H1 (cell line): Measurements from ENCODE around the gene GSDME. TPM values are rescaled to one million over a fixed set of nuclear protein-coding genes. Genes with fewer than 3 reads are reported as not detected.

Experiments
- CTCF ChIA-PET: fragments of 300-600 bp; sonication (Branson Sonifier 250); formaldehyde crosslinking; loops from one replicate; lab custom pipeline; 2021; ENCODE audit not compliant: partially characterized antibody; lab: Charles Lee
- POLR2A ChIA-PET: fragments of 300-600 bp; sonication (Branson Sonifier 250); formaldehyde crosslinking; loops from one replicate; lab custom pipeline; 2021; ENCODE audit warnings: inconsistent platforms; ENCODE audit not compliant: partially characterized antibody; lab: Charles Lee
- DNase-seq, 2 experiments: peaks; one replicate each; pipeline versions ENCODE4 v3.0.0 to v3.0.0-alpha.2; 2010 to 2022; ENCODE audit warnings: low spot score in 2 of 2, low read depth in 1 of 2, mixed read lengths in 1 of 2
- FAIRE-seq: peaks from 2 replicates; lab custom pipeline; 2011; peaks lifted over from hg19 to GRCh38; lab: Jason Lieb, UNC
- H2AFZ ChIP-seq: 2 replicates; pipeline ENCODE4 v1.8.1; 2012; ENCODE audit warnings: low read length, inconsistent platforms
- H2AK5ac ChIP-seq: 2 replicates; pipeline ENCODE4 v1.6.1; 2013; ENCODE audit warnings: low read depth, low read length
- H2BK120ac ChIP-seq: replicated peaks from 2 replicates; pipeline ENCODE3; 2013; ENCODE audit warnings: low read depth, low read length, inconsistent platforms
- H2BK12ac ChIP-seq: 2 replicates; pipeline ENCODE4 v1.6.1; 2013; ENCODE audit warnings: low read depth, low read length
- H2BK15ac ChIP-seq: 2 replicates; pipeline ENCODE4 v1.6.1; 2013; ENCODE audit warnings: low read length
- H2BK20ac ChIP-seq: 2 replicates; pipeline ENCODE4 v1.6.1; 2013; ENCODE audit warnings: low read length
- H2BK5ac ChIP-seq: 2 replicates; pipeline ENCODE4 v1.6.1; 2013; ENCODE audit warnings: low read depth, low read length
- H3K14ac ChIP-seq: 2 replicates; pipeline ENCODE4 v1.6.1; 2013; ENCODE audit warnings: inconsistent platforms; ENCODE audit not compliant: insufficient read length
- H3K18ac ChIP-seq: 2 replicates; pipeline ENCODE4 v1.6.1; 2013; ENCODE audit warnings: low read length; ENCODE audit errors: extremely low read depth
- H3K23ac ChIP-seq: 2 replicates; pipeline ENCODE4 v1.6.1; 2013; ENCODE audit warnings: inconsistent platforms; ENCODE audit not compliant: insufficient read length
- H3K23me2 ChIP-seq: 2 replicates; pipeline ENCODE4 v1.6.1; 2013; ENCODE audit warnings: low read depth, low read length
- H3K27ac ChIP-seq: 2 replicates; pipeline ENCODE4 v1.6.1; 2011; ENCODE audit warnings: low read depth, low read length, inconsistent platforms
- H3K27me3 ChIP-seq, 4 experiments: replicated peaks in 1 of 4; 1 replicate in 1 of 4; 2 replicates in 3 of 4; pipeline versions ENCODE4 v1.6.1 to v1.8.1; 2011 to 2013; ENCODE audit warnings: low read length in 3 of 4, mild to moderate bottlenecking in 3 of 4, inconsistent platforms in 2 of 4, mixed read lengths in 2 of 4, moderate library complexity in 1 of 4; ENCODE audit not compliant: control insufficient read depth in 3 of 4, insufficient read depth in 3 of 4; ENCODE audit errors: extremely low read depth in 1 of 4
- H3K36me3 ChIP-seq, 4 experiments: 2 replicates each; pipeline versions ENCODE4 v1.6.1 to v1.8.1; 2011 to 2013; ENCODE audit warnings: mild to moderate bottlenecking in 4 of 4, low read length in 3 of 4, moderate library complexity in 2 of 4, control low read depth in 1 of 4, inconsistent platforms in 1 of 4; ENCODE audit not compliant: insufficient read depth in 4 of 4, control insufficient read depth in 2 of 4
- H3K4ac ChIP-seq: replicated peaks from 2 replicates; pipeline ENCODE3; 2013; ENCODE audit warnings: low read length, low read depth, mixed read lengths, inconsistent platforms; ENCODE audit not compliant: insufficient read length
- H3K4me1 ChIP-seq, 4 experiments: replicated peaks in 1 of 4; 1 replicate in 1 of 4; 2 replicates in 3 of 4; pipeline versions ENCODE4 v1.6.1 to v1.8.1; 2011 to 2013; ENCODE audit warnings: low read length in 3 of 4, inconsistent platforms in 2 of 4, mixed read lengths in 1 of 4; ENCODE audit not compliant: insufficient read depth in 4 of 4, control insufficient read depth in 3 of 4
- H3K4me2 ChIP-seq, 2 experiments: 2 replicates each; pipeline versions ENCODE4 v1.6.1 to v1.8.1; 2011 to 2013; ENCODE audit warnings: low read depth in 2 of 2, low read length in 2 of 2, control low read depth in 1 of 2, inconsistent platforms in 1 of 2, mild to moderate bottlenecking in 1 of 2; ENCODE audit not compliant: insufficient read depth in 1 of 2
- H3K4me3 ChIP-seq, 4 experiments: fragments of 200-600, 300-600 bp in 1 of 4; sonication (generic), shearing (Covaris generic), sonication (Bioruptor Twin) in 1 of 4; 2 replicates each; pipeline versions ENCODE4 v1.5.1 to v1.8.1; 2011 to 2016; ENCODE audit warnings: low read length in 4 of 4, low read depth in 3 of 4, control low read depth in 2 of 4, inconsistent platforms in 2 of 4, mild to moderate bottlenecking in 2 of 4, mixed read lengths in 1 of 4, moderate library complexity in 1 of 4; ENCODE audit not compliant: insufficient read depth in 2 of 4; ENCODE audit errors: extremely low read depth in 1 of 4
- H3K56ac ChIP-seq: replicated peaks from 2 replicates; pipeline ENCODE3; 2013; ENCODE audit warnings: low read depth, mild to moderate bottlenecking, mixed read lengths, low read length, inconsistent platforms; ENCODE audit not compliant: insufficient read length
- H3K79me1 ChIP-seq: 2 replicates; pipeline ENCODE4 v1.6.1; 2013; ENCODE audit warnings: low read depth, low read length, control low read depth
- H3K79me2 ChIP-seq, 2 experiments: 2 replicates each; pipeline versions ENCODE4 v1.6.1 to v1.8.1; 2012 to 2013; ENCODE audit warnings: low read length in 2 of 2, mild to moderate bottlenecking in 2 of 2, inconsistent platforms in 1 of 2; ENCODE audit not compliant: insufficient read depth in 2 of 2, control insufficient read depth in 1 of 2
- H3K9ac ChIP-seq, 4 experiments: replicated peaks in 1 of 4; 1 replicate in 1 of 4; 2 replicates in 3 of 4; pipeline versions ENCODE4 v1.6.1 to v1.8.1; 2011 to 2013; ENCODE audit warnings: low read depth in 3 of 4, low read length in 3 of 4, control low read depth in 2 of 4, mild to moderate bottlenecking in 2 of 4, moderate library complexity in 2 of 4, inconsistent platforms in 1 of 4; ENCODE audit errors: extremely low read depth in 1 of 4
- H3K9me3 ChIP-seq, 2 experiments: 2 replicates each; pipeline versions ENCODE4 v1.6.1 to v1.8.1; 2012 to 2013; ENCODE audit warnings: mild to moderate bottlenecking in 2 of 2, moderate library complexity in 2 of 2, control low read depth in 1 of 2, inconsistent platforms in 1 of 2, low read depth in 1 of 2, low read length in 1 of 2, mixed read lengths in 1 of 2; ENCODE audit not compliant: insufficient read depth in 2 of 2
- H4K20me1 ChIP-seq, 2 experiments: replicated peaks in 1 of 2; 2 replicates each; pipeline versions ENCODE3 to v1.8.1; 2011 to 2013; ENCODE audit warnings: inconsistent platforms in 2 of 2, low read length in 2 of 2, mild to moderate bottlenecking in 1 of 2; ENCODE audit not compliant: insufficient read depth in 2 of 2, control insufficient read depth in 1 of 2
- H4K5ac ChIP-seq: 2 replicates; pipeline ENCODE4 v1.6.1; 2013; ENCODE audit warnings: low read length, low read depth, mixed read lengths, inconsistent platforms; ENCODE audit not compliant: insufficient read length
- H4K8ac ChIP-seq: 2 replicates; pipeline ENCODE4 v1.8.0; 2013; ENCODE audit warnings: mild to moderate bottlenecking, moderate library complexity, low read length, inconsistent platforms; ENCODE audit not compliant: insufficient read depth; ENCODE audit errors: extremely low read depth
- H4K91ac ChIP-seq: replicated peaks from 2 replicates; pipeline ENCODE3; 2013; ENCODE audit warnings: low read length, mixed read lengths, inconsistent platforms; ENCODE audit not compliant: insufficient read length
- BRCA1 ChIP-seq: IDR thresholded peaks from 2 replicates; pipeline ENCODE4 v1.6.1; 2012; ENCODE audit warnings: low read depth, low read length, improper control_type of control experiment
- GTF2F1 ChIP-seq: IDR thresholded peaks from 2 replicates; pipeline ENCODE4 v1.6.1; 2012; ENCODE audit warnings: low read depth, low read length, improper control_type of control experiment, borderline replicate concordance
- whole genome bisulfite sequencing, 2 experiments: shearing (Covaris generic) in 1 of 2; methylation state at CpG; one replicate each; pipeline versions ENCODE4 v1.1.6 to v1.1.7; 2013 to 2015; ENCODE audit warnings: low lambda C conversion rate in 2 of 2, mixed read lengths in 2 of 2, inconsistent platforms in 1 of 2, low coverage in 1 of 2, missing lambda C conversion rate in 1 of 2; ENCODE audit not compliant: insufficient replicate concordance in 2 of 2, insufficient coverage in 1 of 2, insufficient read length in 1 of 2; ENCODE audit errors: extremely low coverage in 1 of 2, missing lambda C conversion rate in 1 of 2; 5-methylcytosine and 5-hydroxymethylcytosine counted together
- polyA plus RNA-seq, 7 experiments: library from polyadenylated mRNA; depleted of rRNA in 3 of 7; stranded (reverse) in 5 of 7; unstranded in 2 of 7; fragments of >200 nt in 5 of 7; fragments of 200-250 nt in 2 of 7; gene quantifications; 1 replicate in 5 of 7; 2 replicates in 1 of 7; 4 replicates in 1 of 7; pipeline versions ENCODE4 v1.2.1 to v1.2.3, GENCODE V29; 2011 to 2013; ENCODE audit warnings: missing spikeins in 2 of 7, mixed read lengths in 2 of 7
- total RNA-seq: library from RNA; stranded (reverse); fragmentation: NEBNext Ultra II Directional; extraction: Animal tissue kit (Norgen Biotek cat#: 25700); gene quantifications from 2 replicates; pipeline ENCODE4 v1.2.1, GENCODE V29; 2021

The GSDME gene
- total and polyA plus RNA-seq, 2 of the 8 experiments (the other 6 are each of a cell fraction or from before 2014, with no cell fraction given): 5.4 to 7.6 TPM

DNA sequence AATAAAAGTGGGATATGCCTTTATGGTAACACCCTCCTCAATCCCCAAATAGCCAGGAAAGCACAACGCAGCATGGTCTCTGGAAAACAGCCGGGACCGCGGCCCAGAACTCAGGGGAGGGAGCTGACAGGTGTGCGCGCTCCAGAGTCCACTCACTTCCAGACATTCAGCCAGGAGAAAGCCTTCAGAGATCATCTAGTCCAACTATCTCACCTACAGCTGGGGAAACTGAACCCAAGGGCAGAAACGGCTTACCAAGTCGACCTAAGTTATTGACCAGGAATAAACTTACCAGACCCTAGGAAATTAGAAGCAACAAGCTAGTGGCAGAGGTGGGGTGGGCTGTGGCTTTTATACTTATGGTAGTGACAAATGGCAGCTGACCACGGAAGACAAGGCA is 16.4 kb downstream of the GSDME start:
- H3K36me3 ChIP-seq: no peaks in the 10 kb centered on the region
- WGBS, 2 experiments: 86% methylated on average over 9 of the region's 9 CpGs; no CpG with 5 or more reads in 1 of the 2 experiments
- H3K27ac ChIP-seq: no peak overlapping the region
- H2BK15ac ChIP-seq: no peak overlapping the region
- H3K56ac ChIP-seq: no peak overlapping the region
- no peak overlapping the region for H3K23ac ChIP-seq
- H2BK120ac ChIP-seq: no peak overlapping the region
- DNase-seq (no peak), FAIRE-seq (no peak)
- no peaks in the 10 kb centered on the region for H3K23me2 ChIP-seq
- no peak overlapping the region for H3K4me2 ChIP-seq
- no peak overlapping the region for H3K4me3 ChIP-seq
- H4K20me1 ChIP-seq: no peaks in the 10 kb centered on the region
- no peak overlapping the region for H2BK5ac ChIP-seq
- H3K9ac ChIP-seq: no peak overlapping the region
- H3K79me2 ChIP-seq: no peaks in the 10 kb centered on the region
- ChIA-PET POLR2A (interaction anchor here (0.7 kb wide), 2 partner anchors 15 to 16 kb away, joined by 3 to 4 read pairs; no protein-coding TSS in a partner anchor), CTCF (interaction anchor here (0.9 to 2.8 kb wide), 4 partner anchors 19 to 1061 kb away, joined by 3 to 17 read pairs (median 5); no protein-coding TSS in a partner anchor)
- no peak overlapping the region for H2AFZ ChIP-seq
- H3K14ac ChIP-seq: no peak overlapping the region
- no peak overlapping the region for H3K4ac ChIP-seq
- H3K27me3 ChIP-seq: no peaks in the 10 kb centered on the region
- H3K9me3 ChIP-seq: peaks cover 0 to 3% of the 10 kb centered on the region in 2 experiments; a peak in 1 of 4 replicates
- H4K91ac ChIP-seq: no peak overlapping the region
- H4K5ac ChIP-seq: no peak overlapping the region
- H3K79me1 ChIP-seq: no peaks in the 10 kb centered on the region
- no peak overlapping the region for H4K8ac ChIP-seq
- H3K4me1 ChIP-seq: no peaks in the 10 kb centered on the region
- H2AK5ac ChIP-seq: no peak overlapping the region
- H3K18ac ChIP-seq: no peak overlapping the region
- no peak overlapping the region for H2BK12ac ChIP-seq
- H2BK20ac ChIP-seq: no peak overlapping the region
- TF ChIP-seq GTF2F1 (no peak), BRCA1 (no peak)
